GM13977 (cell line): ENCODE results near the gene MLANA.

ENCODE experiments used
- DNase-seq: peaks from one replicate; pipeline ENCODE4 v3.0.0; 2012; ENCODE audit warnings: low spot score
- in situ Hi-C: fragments of 300-500 bp; cut with MboI; formaldehyde crosslinking; loops from one replicate; pipeline ENCODE4 v1.12.0; 2022; ENCODE audit warnings: low sequenced_read_pairs, low pct_unique_long_range_greater_than_20kb, mixed read lengths, inconsistent platforms; ENCODE audit not compliant: unreplicated experiment
- TF ChIP-seq, protein P1 (sequence below): IDR thresholded peaks from 2 replicates; pipeline ENCODE4 v1.5.1; 2012; ENCODE audit warnings: mild to moderate bottlenecking, control low read depth; ENCODE audit not compliant: insufficient read depth; ENCODE audit errors: extremely low read depth, missing control alignments

Gene MLANA

GRCh38 chr9:5910413-5911057, 19.8 kb downstream of the MLANA start:
- in situ Hi-C loops: no loop called here
- no peak for DNase-seq

GRCh38 chr9:5915438-5915837, 24.7 kb downstream of the MLANA start:
- in situ Hi-C loops: no loop called here
- TF ChIP-seq, protein P1, sequence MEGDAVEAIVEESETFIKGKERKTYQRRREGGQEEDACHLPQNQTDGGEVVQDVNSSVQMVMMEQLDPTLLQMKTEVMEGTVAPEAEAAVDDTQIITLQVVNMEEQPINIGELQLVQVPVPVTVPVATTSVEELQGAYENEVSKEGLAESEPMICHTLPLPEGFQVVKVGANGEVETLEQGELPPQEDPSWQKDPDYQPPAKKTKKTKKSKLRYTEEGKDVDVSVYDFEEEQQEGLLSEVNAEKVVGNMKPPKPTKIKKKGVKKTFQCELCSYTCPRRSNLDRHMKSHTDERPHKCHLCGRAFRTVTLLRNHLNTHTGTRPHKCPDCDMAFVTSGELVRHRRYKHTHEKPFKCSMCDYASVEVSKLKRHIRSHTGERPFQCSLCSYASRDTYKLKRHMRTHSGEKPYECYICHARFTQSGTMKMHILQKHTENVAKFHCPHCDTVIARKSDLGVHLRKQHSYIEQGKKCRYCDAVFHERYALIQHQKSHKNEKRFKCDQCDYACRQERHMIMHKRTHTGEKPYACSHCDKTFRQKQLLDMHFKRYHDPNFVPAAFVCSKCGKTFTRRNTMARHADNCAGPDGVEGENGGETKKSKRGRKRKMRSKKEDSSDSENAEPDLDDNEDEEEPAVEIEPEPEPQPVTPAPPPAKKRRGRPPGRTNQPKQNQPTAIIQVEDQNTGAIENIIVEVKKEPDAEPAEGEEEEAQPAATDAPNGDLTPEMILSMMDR: no peak
- DNase-seq: no peak

More at GRCh38 chr9:5910413-5911057, 19.8 kb downstream of the MLANA start:
- TF ChIP-seq, protein P1: no peak

DNA sequence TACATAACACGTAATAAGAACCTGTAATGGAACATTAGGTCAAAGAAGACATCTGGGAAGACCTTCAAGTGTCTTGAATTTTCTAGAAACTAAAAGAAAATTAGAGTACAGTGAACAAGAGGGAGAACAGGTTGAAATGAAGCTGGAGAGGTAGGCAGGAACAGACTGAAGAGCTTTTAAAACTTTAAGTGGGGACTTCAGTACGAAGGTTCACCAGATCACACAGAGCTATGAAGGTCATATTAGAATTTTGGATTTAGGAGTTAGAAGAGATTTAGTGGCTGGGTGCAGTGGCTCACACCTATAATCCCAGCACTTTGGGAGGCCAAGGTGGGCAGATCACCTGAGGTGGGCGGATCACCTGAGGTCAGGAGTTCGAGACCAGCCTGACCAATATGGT, 26.6 kb downstream of the MLANA start:
- TF ChIP-seq, protein P1: no peak
- no peak for DNase-seq
- in situ Hi-C loops: no loop called here

DNA sequence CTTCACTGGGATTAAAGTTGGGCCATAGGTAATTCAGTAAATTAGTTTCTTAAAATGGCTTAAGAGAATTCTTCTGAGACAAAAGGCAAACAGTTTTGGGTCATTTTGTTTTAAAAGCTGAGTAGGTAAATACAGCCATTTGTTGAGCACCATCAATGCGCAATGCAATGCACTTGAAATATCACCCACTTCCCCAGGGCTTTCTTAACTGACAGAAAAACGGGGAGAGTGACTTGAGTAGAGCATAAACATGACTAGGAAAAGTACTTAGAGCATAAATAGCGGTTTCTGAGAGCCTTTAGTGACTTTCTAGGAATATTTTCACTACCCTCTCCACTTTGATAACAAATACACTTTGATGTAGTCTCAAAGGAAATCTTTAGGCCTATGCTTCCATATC, 27.2 kb downstream of the MLANA start:
- DNase-seq: no peak
- in situ Hi-C loops: no loop called here
- TF ChIP-seq, protein P1: no peak

GRCh38 chr9:5918460-5918859, 27.8 kb downstream of the MLANA start:
- in situ Hi-C loops: no loop called here
- TF ChIP-seq, protein P1: no peak

GRCh38 chr9:5920860-5921328, 30.2 kb downstream of the MLANA start:
- TF ChIP-seq, protein P1: no peak
- in situ Hi-C loops: no loop called here
- DNase-seq: peak; percentile 42

More at GRCh38 chr9:5918460-5918859, 27.8 kb downstream of the MLANA start:
- no peak for DNase-seq
